Measurements from ENCODE around the gene TJP1.
"Not testable (repeated sequence)": the region's sequence is repeated elsewhere in the genome, so short reads cannot be mapped to it uniquely, and the experiment has no call there.

The TJP1 gene

GRCh38 chr15:29756358-29757267, 65.7 kb downstream of the TJP1 start:
- DNase-seq (ENCODE audit: extremely low read depth in 1 of 2, low read depth in 1 of 2) = no peak

- not testable (repeated sequence) for DNase-seq (ENCODE audit: extremely low read depth in 1 of 2, low read depth in 1 of 2)
These were observed 68.3 kb downstream of the TJP1 start for GRCh38 chr15:29754009-29754408.

GRCh38 chr15:29753506-29753905, 68.8 kb downstream of the TJP1 start:
- no peak for DNase-seq (ENCODE audit: extremely low read depth in 1 of 2, low read depth in 1 of 2)

GRCh38 chr15:29750754-29751153, 71.5 kb downstream of the TJP1 start:
- no peak for DNase-seq (ENCODE audit: extremely low read depth in 1 of 2, low read depth in 1 of 2)

- DNase-seq (ENCODE audit: extremely low read depth in 1 of 2, low read depth in 1 of 2) = no peak
These were observed 72.7 kb downstream of the TJP1 start for GRCh38 chr15:29749365-29750086.

- DNase-seq (ENCODE audit: extremely low read depth in 1 of 2, low read depth in 1 of 2) = no peak
These were observed 74.3 kb downstream of the TJP1 start for GRCh38 chr15:29747837-29748417.

GRCh38 chr15:29743475-29743874, 78.8 kb downstream of the TJP1 start:
- DNase-seq (ENCODE audit: extremely low read depth in 1 of 2, low read depth in 1 of 2) = no peak

- DNase-seq (ENCODE audit: extremely low read depth in 1 of 2, low read depth in 1 of 2) = no peak
These were observed 81.5 kb downstream of the TJP1 start for GRCh38 chr15:29740692-29741311.

- DNase-seq (ENCODE audit: extremely low read depth in 1 of 2, low read depth in 1 of 2) = no peak
These were observed 85.6 kb downstream of the TJP1 start for GRCh38 chr15:29736744-29737020.

- DNase-seq (ENCODE audit: extremely low read depth in 1 of 2, low read depth in 1 of 2) = no peak
These were observed 86.1 kb downstream of the TJP1 start for GRCh38 chr15:29736012-29736743.

- DNase-seq (ENCODE audit: extremely low read depth in 1 of 2, low read depth in 1 of 2) = no peak
These were observed 87.2 kb downstream of the TJP1 start for GRCh38 chr15:29734917-29735572.

- no peak for DNase-seq (ENCODE audit: extremely low read depth in 1 of 2, low read depth in 1 of 2)
These were observed 90.4 kb downstream of the TJP1 start for GRCh38 chr15:29731865-29732264.

- DNase-seq (ENCODE audit: extremely low read depth in 1 of 2, low read depth in 1 of 2) = not testable (repeated sequence)
These were observed 91.8 kb downstream of the TJP1 start for GRCh38 chr15:29730471-29730870.

- DNase-seq (ENCODE audit: extremely low read depth in 1 of 2, low read depth in 1 of 2) = no peak
These were observed 93.8 kb downstream of the TJP1 start for GRCh38 chr15:29728418-29728817.

GRCh38 chr15:29727871-29728270, 94.4 kb downstream of the TJP1 start:
- DNase-seq (ENCODE audit: extremely low read depth in 1 of 2, low read depth in 1 of 2) = no peak

GRCh38 chr15:29726553-29726952, 95.7 kb downstream of the TJP1 start:
- DNase-seq (ENCODE audit: extremely low read depth in 1 of 2, low read depth in 1 of 2) = no peak

- DNase-seq (ENCODE audit: extremely low read depth in 1 of 2, low read depth in 1 of 2) = no peak
These were observed 98.2 kb downstream of the TJP1 start for GRCh38 chr15:29724026-29724425.

- DNase-seq (ENCODE audit: extremely low read depth in 1 of 2, low read depth in 1 of 2) = no peak
These were observed 108.5 kb downstream of the TJP1 start for GRCh38 chr15:29713784-29714183.

- DNase-seq (ENCODE audit: extremely low read depth in 1 of 2, low read depth in 1 of 2) = no peak
These were observed 110.0 kb downstream of the TJP1 start for GRCh38 chr15:29712149-29712885.

GRCh38 chr15:29711531-29711930, 110.7 kb downstream of the TJP1 start:
- no peak for DNase-seq (ENCODE audit: extremely low read depth in 1 of 2, low read depth in 1 of 2)
